ENCODE data around the gene ACP2.

DNA sequence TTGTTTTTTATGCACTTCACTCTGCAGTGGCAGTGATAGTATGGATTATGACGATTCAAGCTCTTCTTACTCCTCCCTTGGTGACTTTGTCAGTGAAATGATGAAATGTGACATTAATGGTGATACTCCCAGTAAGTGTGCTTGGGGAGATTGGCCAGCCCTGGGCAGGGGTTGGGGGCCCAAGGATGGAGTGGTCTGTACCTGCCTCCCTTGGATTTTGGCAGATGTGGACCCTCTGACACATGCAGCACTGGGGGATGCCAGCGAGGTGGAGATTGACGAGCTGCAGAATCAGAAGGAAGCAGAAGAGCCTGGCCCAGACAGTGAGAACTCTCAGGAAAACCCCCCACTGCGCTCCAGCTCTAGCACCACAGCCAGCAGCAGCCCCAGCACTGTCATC lies 35.5 kb upstream of the ACP2 start:
- no peak for TF ChIP-seq HOXA7 (CRISPR knock-in tag; IDR thresholded peaks at IDR 0.05)
- TF ChIP-seq CBX8 (IDR thresholded peaks at IDR 0.05) = no peak
- no peak for TF ChIP-seq KDM5A (IDR thresholded peaks at IDR 0.05)
- TF ChIP-seq, protein P1, sequence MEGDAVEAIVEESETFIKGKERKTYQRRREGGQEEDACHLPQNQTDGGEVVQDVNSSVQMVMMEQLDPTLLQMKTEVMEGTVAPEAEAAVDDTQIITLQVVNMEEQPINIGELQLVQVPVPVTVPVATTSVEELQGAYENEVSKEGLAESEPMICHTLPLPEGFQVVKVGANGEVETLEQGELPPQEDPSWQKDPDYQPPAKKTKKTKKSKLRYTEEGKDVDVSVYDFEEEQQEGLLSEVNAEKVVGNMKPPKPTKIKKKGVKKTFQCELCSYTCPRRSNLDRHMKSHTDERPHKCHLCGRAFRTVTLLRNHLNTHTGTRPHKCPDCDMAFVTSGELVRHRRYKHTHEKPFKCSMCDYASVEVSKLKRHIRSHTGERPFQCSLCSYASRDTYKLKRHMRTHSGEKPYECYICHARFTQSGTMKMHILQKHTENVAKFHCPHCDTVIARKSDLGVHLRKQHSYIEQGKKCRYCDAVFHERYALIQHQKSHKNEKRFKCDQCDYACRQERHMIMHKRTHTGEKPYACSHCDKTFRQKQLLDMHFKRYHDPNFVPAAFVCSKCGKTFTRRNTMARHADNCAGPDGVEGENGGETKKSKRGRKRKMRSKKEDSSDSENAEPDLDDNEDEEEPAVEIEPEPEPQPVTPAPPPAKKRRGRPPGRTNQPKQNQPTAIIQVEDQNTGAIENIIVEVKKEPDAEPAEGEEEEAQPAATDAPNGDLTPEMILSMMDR (IDR thresholded peaks at IDR 0.05) = no peak

All from A549 (cell line).